GM03348 (cell line): Measurements from ENCODE around the gene PRCP.

Source experiments
- DNase-seq: peaks from one replicate; pipeline ENCODE4 v3.0.0; 2012; ENCODE audit warnings: low spot score

Gene PRCP

DNA sequence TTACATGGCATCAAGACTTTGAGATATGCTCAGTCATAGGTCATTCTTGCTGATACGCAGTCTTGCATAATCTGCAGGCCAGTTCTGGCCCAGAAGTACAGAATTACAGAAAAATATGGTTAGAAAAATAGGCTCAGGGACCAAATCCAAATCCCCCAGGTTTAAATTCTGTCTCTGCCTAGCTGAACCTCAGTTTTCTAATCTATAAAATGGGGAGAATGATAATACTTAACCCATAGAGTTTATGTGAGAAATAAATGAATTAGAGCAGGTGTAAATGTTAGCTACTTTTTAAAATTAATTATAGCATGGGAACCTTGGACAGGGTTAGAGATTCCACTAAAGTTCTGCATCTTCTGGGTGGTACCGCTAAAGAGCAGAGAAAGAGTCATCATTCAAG, 114.2 kb downstream of the PRCP start:
- DNase-seq: no peak

DNA sequence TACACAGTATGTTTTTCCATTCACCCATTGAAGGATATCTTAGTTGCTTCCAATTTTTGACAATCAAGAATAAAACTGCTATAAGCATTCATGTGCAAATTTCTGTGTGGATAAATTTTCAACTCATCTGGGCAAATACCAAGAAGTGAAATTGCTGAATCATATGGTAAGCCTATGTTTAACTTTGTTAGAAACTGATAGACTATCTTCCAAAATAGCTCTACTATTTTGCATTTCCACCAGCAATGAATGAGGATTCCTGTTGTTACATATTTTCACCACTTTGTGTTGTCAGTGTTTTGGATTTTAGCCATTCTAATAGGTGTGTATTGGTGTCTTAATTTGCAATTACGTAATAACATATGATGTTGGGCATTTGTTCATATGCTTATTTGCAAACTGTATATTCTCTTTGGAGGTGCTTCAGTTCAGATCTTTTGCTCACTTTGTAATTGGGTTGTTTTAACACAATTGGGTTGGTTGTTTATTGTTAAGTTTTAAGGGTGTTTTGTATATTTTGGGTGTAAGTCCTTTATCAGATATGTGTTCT, 117.3 kb downstream of the PRCP start:
- no peak for DNase-seq

- no peak for DNase-seq
These were observed 121.5 kb downstream of the PRCP start for GRCh38 chr11:82778776-82779175.

DNA sequence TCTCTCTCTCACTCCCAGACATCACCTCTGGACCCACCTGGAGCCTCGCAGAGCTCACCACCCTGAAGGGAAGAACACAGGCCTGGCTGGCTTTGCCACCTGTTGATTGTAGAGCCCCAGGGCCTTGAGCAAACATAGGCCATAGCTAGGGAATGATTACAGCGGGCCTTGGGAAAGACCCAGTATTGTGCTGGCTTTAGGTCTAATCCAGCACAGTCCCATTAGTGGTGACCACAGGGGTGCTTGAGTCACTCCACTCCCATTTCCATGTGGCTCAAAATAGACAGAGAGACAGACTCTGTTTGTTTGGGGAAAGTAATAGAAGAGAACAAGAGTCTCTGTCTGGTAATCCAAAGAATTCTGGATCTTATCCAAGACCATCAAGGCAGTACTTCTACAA, 123.9 kb downstream of the PRCP start:
- no peak for DNase-seq

DNA sequence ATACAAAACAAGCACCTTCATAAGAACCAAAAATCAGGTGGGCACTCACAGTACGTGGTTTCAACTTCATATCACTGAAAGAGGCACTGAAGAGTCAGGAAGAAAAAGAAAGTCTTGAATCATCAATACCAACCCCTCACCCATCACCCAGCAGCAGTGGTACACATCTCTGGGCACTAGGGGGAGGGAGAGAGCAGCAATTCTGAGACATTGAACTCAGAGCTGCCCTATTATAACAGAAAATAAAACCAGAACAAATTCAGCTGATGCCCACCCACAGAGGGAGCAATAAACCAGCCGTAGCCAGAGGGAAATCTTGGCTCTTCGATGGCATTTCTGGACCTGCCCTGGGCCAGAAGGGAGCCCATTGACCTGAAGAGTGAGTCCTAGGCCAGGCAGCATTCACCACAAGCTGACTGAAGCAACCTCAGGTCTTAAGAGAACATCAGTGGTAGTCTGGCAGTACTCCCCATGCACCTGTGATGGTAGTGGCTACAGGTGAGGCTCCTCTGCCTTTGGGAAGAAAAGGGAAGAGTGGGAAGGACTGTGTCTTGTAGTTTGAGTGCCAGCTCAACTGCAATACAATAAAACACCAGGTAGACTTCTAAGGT, 124.4 kb downstream of the PRCP start:
- peak; percentile 71 for DNase-seq

GRCh38 chr11:82775218-82775617, 125.0 kb downstream of the PRCP start:
- DNase-seq: no peak
